Gastroesophageal sphincter (tissue), 4 donors: Measurements from ENCODE around the gene OXNAD1. TPM values are rescaled to one million over a fixed set of nuclear protein-coding genes. Genes with fewer than 3 reads are reported as not detected.
A peak's percentile ranks its signal among the peaks of the same experiment; 100 is the strongest.

Experiments
- ATAC-seq: fragments of 150-250 bp; one replicate; pipeline ENCODE4 v1.9.1; 2016; ENCODE audit warnings: mild to moderate bottlenecking, moderate library complexity
- H3K27ac ChIP-seq, 4 donors: fragments of 200-600 bp; sonication (generic) in 3 of 4; 1 replicate in 3 of 4; 2 replicates in 1 of 4; pipeline ENCODE4 v1.5.1; 2016 to 2019
- H3K27me3 ChIP-seq: fragments of 200-600 bp; sonication (generic); one replicate; pipeline ENCODE4 v1.5.1; 2019
- H3K36me3 ChIP-seq, 2 donors: fragments of 200-600 bp; sonication (generic); one replicate each; pipeline ENCODE4 v1.5.1; 2019; ENCODE audit warnings: control low read depth in 1 of 2
- H3K4me1 ChIP-seq, 3 donors: fragments of 200-600 bp; sonication (generic); 1 replicate in 2 of 3; 2 replicates in 1 of 3; pipeline ENCODE4 v1.5.1; 2016 to 2019; ENCODE audit warnings: control low read depth in 2 of 3
- H3K4me3 ChIP-seq, 2 donors: fragments of 200-600 bp; sonication (generic); one replicate each; pipeline ENCODE4 v1.5.1; 2019; ENCODE audit warnings: mild to moderate bottlenecking in 1 of 2, moderate library complexity in 1 of 2
- H3K9me3 ChIP-seq, 3 donors: fragments of 200-600 bp; sonication (generic); one replicate each; pipeline ENCODE4 v1.5.1; 2017 to 2019; ENCODE audit warnings: control low read depth in 2 of 3
- CTCF ChIP-seq, 4 experiments: fragments of 200-600 bp in 2 of 4; fragments of 450-650 bp in 2 of 4; sonication (generic) in 1 of 4; IDR thresholded peaks; one replicate each; pipeline ENCODE4 v1.5.1; 2017 to 2019; ENCODE audit warnings: antibody characterized with exemption in 4 of 4, mild to moderate bottlenecking in 2 of 4, moderate library complexity in 2 of 4
- EP300 ChIP-seq: sonication (generic); formaldehyde crosslinking; IDR thresholded peaks from one replicate; pipeline ENCODE4 v1.6.1; 2017; ENCODE audit warnings: antibody characterized with exemption, mild to moderate bottlenecking
- POLR2A ChIP-seq, 2 donors: fragments of 450-650 bp; IDR thresholded peaks; one replicate each; pipeline ENCODE4 v1.6.1; 2017; ENCODE audit warnings: antibody characterized with exemption in 2 of 2, mild to moderate bottlenecking in 2 of 2, moderate library complexity in 1 of 2
- POLR2AphosphoS5 ChIP-seq: sonication (generic); formaldehyde crosslinking; IDR thresholded peaks from one replicate; pipeline ENCODE4 v1.6.1; 2017; ENCODE audit warnings: antibody characterized with exemption
- WGBS, 2 donors: methylation state at CpG; one replicate each; pipeline ENCODE4 v1.1.5; 2018; ENCODE audit warnings: low coverage in 1 of 2; 5-methylcytosine and 5-hydroxymethylcytosine counted together
- total RNA-seq, 4 donors: library from RNA; depleted of rRNA; stranded (reverse); fragments of >200 nt; gene quantifications; one replicate each; pipeline ENCODE4 v1.1.0, GENCODE V29; 2016

OXNAD1 gene
- total RNA-seq, 4 donors from 2014 or later = 10.2 to 13.2 (median 12.4) TPM

- H3K27ac ChIP-seq = no peak overlapping the region
- TF ChIP-seq EP300 (no peak), CTCF (IDR thresholded peaks at IDR 0.05) (peak in 1 of 4 experiments; percentile 26)
- H3K4me1 ChIP-seq = peaks cover 0 to 7% (median 0%) of the 10 kb centered on the region in 3 donors
- no peaks in the 10 kb centered on the region for H3K27me3 ChIP-seq
- WGBS, 2 donors = no CpG with 5 or more reads among the region's 3 CpGs
- no peaks in the 10 kb centered on the region for H3K9me3 ChIP-seq
- no peaks in the 10 kb centered on the region for H3K36me3 ChIP-seq
- H3K4me3 ChIP-seq = no peak overlapping the region
- no peak for ATAC-seq
Measured at GRCh38 chr3:16249336-16249735, 15.7 kb upstream of the OXNAD1 start.

- WGBS, 2 donors = 36 to 68% methylated on average over 1 to 3 of the region's 3 CpGs
- Histone ChIP-seq H3K4me1 (peaks cover 0 to 7% (median 0%) of the 10 kb centered on the region in 3 donors), H3K27me3 (no peaks in the 10 kb centered on the region), H3K9me3 (no peaks in the 10 kb centered on the region), H3K36me3 (no peaks in the 10 kb centered on the region), H3K27ac (no peak overlapping the region), H3K4me3 (no peak overlapping the region)
- TF ChIP-seq EP300 = no peak
- no peak for TF ChIP-seq CTCF (IDR thresholded peaks at IDR 0.05)
- no peak for TF ChIP-seq POLR2AphosphoS5
- TF ChIP-seq POLR2A (IDR thresholded peaks at IDR 0.05) = no peak
- ATAC-seq = no peak
Measured at GRCh38 chr3:16249886-16250285, 15.1 kb upstream of the OXNAD1 start.

GRCh38 chr3:16251316-16252085, 13.5 kb upstream of the OXNAD1 start:
- TF ChIP-seq CTCF (IDR thresholded peaks at IDR 0.05) = no peak
- TF ChIP-seq POLR2AphosphoS5 = no peak
- TF ChIP-seq EP300 = no peak
- TF ChIP-seq POLR2A (IDR thresholded peaks at IDR 0.05) = no peak

GRCh38 chr3:16252243-16252978, 12.6 kb upstream of the OXNAD1 start:
- H3K27me3 ChIP-seq = no peaks in the 10 kb centered on the region
- TF ChIP-seq CTCF (IDR thresholded peaks at IDR 0.05) (no peak), POLR2A (IDR thresholded peaks at IDR 0.05) (no peak)
- H3K4me1 ChIP-seq = peaks cover 0 to 2% (median 0%) of the 10 kb centered on the region in 3 donors
- no peaks in the 10 kb centered on the region for H3K9me3 ChIP-seq
- H3K27ac ChIP-seq = no peak overlapping the region
- H3K4me3 ChIP-seq = no peak overlapping the region
- no peak for ATAC-seq
- peaks cover 0 to 12% of the 10 kb centered on the region in 2 donors for H3K36me3 ChIP-seq
- 36 to 71% methylated on average over 5 to 7 of the region's 7 CpGs for WGBS, 2 donors

More at GRCh38 chr3:16251316-16252085, 13.5 kb upstream of the OXNAD1 start:
- no peaks in the 10 kb centered on the region for H3K27me3 ChIP-seq
- no peaks in the 10 kb centered on the region for H3K9me3 ChIP-seq
- WGBS, 2 donors = 69 to 84% methylated on average over 4 to 6 of the region's 9 CpGs
- no peak overlapping the region for H3K27ac ChIP-seq
- peaks cover 0 to 7% (median 0%) of the 10 kb centered on the region in 3 donors for H3K4me1 ChIP-seq
- peaks cover 0 to 4% of the 10 kb centered on the region in 2 donors for H3K36me3 ChIP-seq
- no peak for ATAC-seq
- no peak overlapping the region for H3K4me3 ChIP-seq
